Small intestine (tissue), 7 donors: ENCODE results near the gene PHLDA1. TPM values are rescaled to one million over a fixed set of nuclear protein-coding genes. Genes with fewer than 3 reads are reported as not detected.
"Not testable (repeated sequence)": the region's sequence is repeated elsewhere in the genome, so short reads cannot be mapped to it uniquely, and the experiment has no call there.

Experiments
- DNase-seq, 2 donors: peaks; one replicate each; pipeline versions ENCODE4 v3.0.0 to v3.0.0-alpha.2; 2013
- FAIRE-seq: peaks from 2 replicates; lab custom pipeline; 2012; peaks lifted over from hg19 to GRCh38; lab: Jason Lieb, UNC
- H3K27ac ChIP-seq, 3 donors: one replicate each; pipeline ENCODE4 v1.5.1; 2013; ENCODE audit warnings: low read length in 2 of 3, mild to moderate bottlenecking in 2 of 3, control low read depth in 1 of 3, inconsistent platforms in 1 of 3, low read depth in 1 of 3, moderate library complexity in 1 of 3
- H3K27me3 ChIP-seq, 3 donors: one replicate each; pipeline ENCODE4 v1.6.1; 2013; ENCODE audit warnings: low read length in 3 of 3, inconsistent platforms in 1 of 3; ENCODE audit not compliant: control insufficient read depth in 3 of 3, insufficient read depth in 3 of 3
- H3K36me3 ChIP-seq, 3 donors: one replicate each; pipeline ENCODE4 v1.6.1; 2013; ENCODE audit warnings: low read length in 3 of 3, inconsistent platforms in 1 of 3, low read depth in 1 of 3, mild to moderate bottlenecking in 1 of 3, moderate library complexity in 1 of 3; ENCODE audit not compliant: control insufficient read depth in 3 of 3, insufficient read depth in 2 of 3
- H3K4me1 ChIP-seq, 3 donors: one replicate each; pipeline ENCODE4 v1.6.1; 2013; ENCODE audit warnings: low read length in 2 of 3, inconsistent platforms in 1 of 3, low read depth in 1 of 3, mild to moderate bottlenecking in 1 of 3, moderate library complexity in 1 of 3; ENCODE audit not compliant: control insufficient read depth in 3 of 3, insufficient read depth in 2 of 3
- H3K4me3 ChIP-seq, 3 donors: one replicate each; pipeline ENCODE4 v1.5.1; 2013; ENCODE audit warnings: low read length in 3 of 3, control low read depth in 1 of 3, inconsistent platforms in 1 of 3, low read depth in 1 of 3, mild to moderate bottlenecking in 1 of 3, moderate library complexity in 1 of 3
- H3K9me3 ChIP-seq, 2 donors: one replicate each; pipeline ENCODE4 v1.6.1; 2013; ENCODE audit warnings: low read depth in 1 of 2, low read length in 1 of 2; ENCODE audit not compliant: control insufficient read depth in 2 of 2, insufficient read depth in 1 of 2
- WGBS, 3 donors: extraction: QIAGEN DNeasy Blood & Tissue Kit; methylation state at CpG; one replicate each; pipeline ENCODE4 v1.1.7; 2013; 5-methylcytosine and 5-hydroxymethylcytosine counted together
- polyA plus RNA-seq, 4 donors: library from polyadenylated mRNA; stranded (reverse) in 3 of 4; unstranded in 1 of 4; fragments of 200-250 nt in 3 of 4; fragments of 120-200 nt in 1 of 4; gene quantifications; one replicate each; pipeline versions ENCODE4 v1.2.1 to v1.2.3, GENCODE V29; 2013
- donor health status: healthy with polysubstance abuse.
- donor health status: control.
- donor health status: control.
- donor health status: Bipolar disorder and iron deficiency.
- donor health status: healthy.

PHLDA1 gene
- polyA plus RNA-seq, 4 donors = 0.22 to 10.7 (median 5.3) TPM

GRCh38 chr12:75994069-75994740, 37.4 kb downstream of the PHLDA1 start:
- H3K4me1 ChIP-seq = no peaks in the 10 kb centered on the region
- no peak overlapping the region for H3K4me3 ChIP-seq
- FAIRE-seq = no peak
- no peaks in the 10 kb centered on the region for H3K36me3 ChIP-seq
- DNase-seq = no peak
- no peak overlapping the region for H3K27ac ChIP-seq
- no peaks in the 10 kb centered on the region for H3K27me3 ChIP-seq
- no peaks in the 10 kb centered on the region for H3K9me3 ChIP-seq
- WGBS, 3 donors = 76 to 85% (median 81%) methylated on average over 4 of the region's 4 CpGs

- H3K4me1 ChIP-seq = no peaks in the 10 kb centered on the region
- no peaks in the 10 kb centered on the region for H3K36me3 ChIP-seq
- DNase-seq (no peak), FAIRE-seq (no peak)
- H3K4me3 ChIP-seq = no peak overlapping the region
- H3K27ac ChIP-seq = no peak overlapping the region
- H3K9me3 ChIP-seq = no peaks in the 10 kb centered on the region
- 61 to 89% (median 69%) methylated on average over 5 of the region's 5 CpGs for WGBS, 3 donors
- no peaks in the 10 kb centered on the region for H3K27me3 ChIP-seq
Measured at GRCh38 chr12:75991753-75992152, 39.8 kb downstream of the PHLDA1 start.

GRCh38 chr12:75990189-75990912, 41.2 kb downstream of the PHLDA1 start:
- Histone ChIP-seq H3K27me3 (no peaks in the 10 kb centered on the region), H3K4me1 (peaks cover 0 to 9% (median 2%) of the 10 kb centered on the region in 3 donors), H3K27ac (no peak overlapping the region), H3K36me3 (no peaks in the 10 kb centered on the region), H3K4me3 (no peak overlapping the region), H3K9me3 (no peaks in the 10 kb centered on the region)
- 64 to 74% (median 65%) methylated on average over 4 of the region's 4 CpGs for WGBS, 3 donors
- DNase-seq (peak in 1 of 2 donors; percentile 27), FAIRE-seq (no peak)

- H3K9me3 ChIP-seq, H3K4me3 ChIP-seq, DNase-seq, H3K4me1 ChIP-seq, H3K27ac ChIP-seq, FAIRE-seq, H3K36me3 ChIP-seq, H3K27me3 ChIP-seq: not testable (repeated sequence)
- 87 to 100% (median 96%) methylated on average over 1 of the region's 1 CpG for WGBS, 3 donors
Measured at GRCh38 chr12:75987709-75988108, 43.9 kb downstream of the PHLDA1 start.

- H3K9me3 ChIP-seq = no peaks in the 10 kb centered on the region
- no peaks in the 10 kb centered on the region for H3K36me3 ChIP-seq
- H3K27me3 ChIP-seq = no peaks in the 10 kb centered on the region
- H3K4me1 ChIP-seq = peaks cover 2 to 9% (median 7%) of the 10 kb centered on the region in 3 donors
- no peak overlapping the region for H3K4me3 ChIP-seq
- H3K27ac ChIP-seq = peak overlapping the region in 1 of 3 donors; percentile 22
- DNase-seq (peak; percentile 31 to 69), FAIRE-seq (no peak)
- WGBS, 3 donors = 11 to 28% (median 21%) methylated on average over 9 of the region's 9 CpGs
Measured at GRCh38 chr12:75986001-75986746, 45.4 kb downstream of the PHLDA1 start.

GRCh38 chr12:75985566-75985965, 46.0 kb downstream of the PHLDA1 start:
- Histone ChIP-seq H3K27ac (peak overlapping the region in 1 of 3 donors; percentile 22), H3K27me3 (no peaks in the 10 kb centered on the region), H3K36me3 (no peaks in the 10 kb centered on the region), H3K4me3 (no peak overlapping the region), H3K4me1 (peaks cover 2 to 9% (median 7%) of the 10 kb centered on the region in 3 donors), H3K9me3 (no peaks in the 10 kb centered on the region)
- FAIRE-seq (no peak), DNase-seq (no peak)
- 22 to 45% (median 37%) methylated on average over 5 of the region's 5 CpGs for WGBS, 3 donors

- H3K27me3 ChIP-seq = no peaks in the 10 kb centered on the region
- FAIRE-seq (no peak), DNase-seq (no peak)
- no peak overlapping the region for H3K4me3 ChIP-seq
- 78 to 86% (median 84%) methylated on average over 7 of the region's 7 CpGs for WGBS, 3 donors
- peaks cover 4 to 11% (median 10%) of the 10 kb centered on the region in 3 donors for H3K4me1 ChIP-seq
- no peak overlapping the region for H3K27ac ChIP-seq
- no peaks in the 10 kb centered on the region for H3K36me3 ChIP-seq
- H3K9me3 ChIP-seq = no peaks in the 10 kb centered on the region
Measured at GRCh38 chr12:75984577-75985182, 46.9 kb downstream of the PHLDA1 start.

- 92 to 94% (median 94%) methylated on average over 4 of the region's 4 CpGs for WGBS, 3 donors
- peaks cover 4 to 18% (median 17%) of the 10 kb centered on the region in 3 donors for H3K4me1 ChIP-seq
- not testable (repeated sequence) for H3K27ac ChIP-seq, H3K4me3 ChIP-seq, FAIRE-seq, DNase-seq, H3K9me3 ChIP-seq, H3K27me3 ChIP-seq, H3K36me3 ChIP-seq
Measured at GRCh38 chr12:75983851-75984250, 47.7 kb downstream of the PHLDA1 start.
